Neural progenitor cell (in vitro differentiated cells): ENCODE measurements around the gene SURF4.

Experiments
- CTCF ChIP-seq: fragments of 200-600 bp; sonication (generic); IDR thresholded peaks from 2 replicates; pipeline ENCODE4 v1.5.1; 2017; ENCODE audit warnings: antibody characterized with exemption, mild to moderate bottlenecking
- EZH2 ChIP-seq: fragments of 200-600 bp; sonication (generic); IDR thresholded peaks from 2 replicates; pipeline ENCODE4 v1.6.1; 2017; ENCODE audit warnings: antibody characterized with exemption, mild to moderate bottlenecking, moderate library complexity
- EZH2phosphoT487 ChIP-seq: fragments of 200-600 bp; sonication (generic); IDR thresholded peaks from 2 replicates; pipeline ENCODE4 v1.6.1; 2017; ENCODE audit warnings: antibody characterized with exemption

- TF ChIP-seq CTCF (no peak), EZH2 (no peak), EZH2phosphoT487 (no peak)
Observed at GRCh38 chr9:133408042-133408441, 32.2 kb upstream of the SURF4 start.
